GM12865 (cell line): ENCODE data around the gene LCE2D.
A peak's percentile ranks its signal among the peaks of the same experiment; 100 is the strongest.

ENCODE experiments used
- DNase-seq: peaks from one replicate; pipeline ENCODE4 v3.0.0; 2010; ENCODE audit warnings: low read depth
- H3K4me3 ChIP-seq: 2 replicates; pipeline ENCODE4 v1.5.1; 2011; ENCODE audit warnings: mild to moderate bottlenecking, low read depth, low read length, control low read depth
- CTCF ChIP-seq: IDR thresholded peaks from 2 replicates; pipeline ENCODE4 v1.5.1; 2011; ENCODE audit warnings: low read length, control low read depth, low read depth, inconsistent platforms; ENCODE audit not compliant: insufficient read depth; ENCODE audit errors: missing control alignments

The LCE2D gene

GRCh38 chr1:152640351-152640750 lies 22.8 kb upstream of the LCE2D start:
- DNase-seq, result no peak
- H3K4me3 ChIP-seq, result no peak overlapping the region
- TF ChIP-seq CTCF, result no peak

GRCh38 chr1:152643945-152644344 lies 19.2 kb upstream of the LCE2D start:
- TF ChIP-seq CTCF, result no peak
- DNase-seq, result no peak
- H3K4me3 ChIP-seq, result no peak overlapping the region

GRCh38 chr1:152645146-152645545 lies 18.0 kb upstream of the LCE2D start:
- TF ChIP-seq CTCF, result no peak
- DNase-seq, result no peak
- no peak overlapping the region for H3K4me3 ChIP-seq

GRCh38 chr1:152646656-152647055 lies 16.5 kb upstream of the LCE2D start:
- no peak for TF ChIP-seq CTCF

GRCh38 chr1:152654110-152654509 lies 9.1 kb upstream of the LCE2D start:
- peak; percentile 72 for TF ChIP-seq CTCF
- no peak overlapping the region for H3K4me3 ChIP-seq
- DNase-seq, result peak; percentile 71

More at GRCh38 chr1:152646656-152647055, 16.5 kb upstream of the LCE2D start:
- DNase-seq, result no peak
- H3K4me3 ChIP-seq, result no peak overlapping the region

GRCh38 chr1:152656459-152656858 lies 6.7 kb upstream of the LCE2D start:
- no peak for DNase-seq
- no peak for TF ChIP-seq CTCF
- no peak overlapping the region for H3K4me3 ChIP-seq

- TF ChIP-seq CTCF, result no peak
- H3K4me3 ChIP-seq, result no peak overlapping the region
- no peak for DNase-seq
Observed at GRCh38 chr1:152657677-152658076, 5.5 kb upstream of the LCE2D start.
